H9 (cell line): ENCODE results near the gene RBMS3. TPM values are rescaled to one million over a fixed set of nuclear protein-coding genes. Genes with fewer than 3 reads are reported as not detected.

Experiments used
- DNase-seq: peaks from one replicate; pipeline ENCODE4 v3.0.0-alpha.2; 2017
- H2AFZ ChIP-seq: one replicate; pipeline ENCODE4 v1.6.1; 2013; ENCODE audit warnings: mild to moderate bottlenecking, low read length, control low read depth, moderate library complexity
- H2AK5ac ChIP-seq: 2 replicates; pipeline ENCODE4 v1.6.1; 2013; ENCODE audit warnings: low read length, control low read depth, mixed read lengths; ENCODE audit not compliant: insufficient read length
- H2BK120ac ChIP-seq: one replicate; pipeline ENCODE4 v1.6.1; 2013; ENCODE audit warnings: low read depth, mild to moderate bottlenecking, low read length, control low read depth, inconsistent platforms; ENCODE audit not compliant: poor library complexity, severe bottlenecking
- H2BK12ac ChIP-seq: 2 replicates; pipeline ENCODE4 v1.6.1; 2013; ENCODE audit warnings: low read length, control low read depth, mixed read lengths, low read depth; ENCODE audit not compliant: insufficient read length
- H2BK15ac ChIP-seq: 2 replicates; pipeline ENCODE4 v1.6.1; 2013; ENCODE audit warnings: low read depth, low read length, control low read depth
- H2BK20ac ChIP-seq: one replicate; pipeline ENCODE4 v1.6.1; 2013; ENCODE audit warnings: low read depth, mild to moderate bottlenecking, low read length, control low read depth, inconsistent platforms; ENCODE audit not compliant: poor library complexity, severe bottlenecking
- H2BK5ac ChIP-seq: 2 replicates; pipeline ENCODE4 v1.6.1; 2013; ENCODE audit warnings: low read length, control low read depth, mixed read lengths; ENCODE audit not compliant: insufficient read length
- H3K14ac ChIP-seq: 2 replicates; pipeline ENCODE4 v1.6.1; 2013; ENCODE audit warnings: low read length, control low read depth; ENCODE audit not compliant: insufficient read depth
- H3K18ac ChIP-seq: 2 replicates; pipeline ENCODE4 v1.6.1; 2013; ENCODE audit warnings: low read depth, mild to moderate bottlenecking, mixed read lengths, low read length, control low read depth; ENCODE audit not compliant: insufficient read length
- H3K23ac ChIP-seq: 2 replicates; pipeline ENCODE4 v1.6.1; 2013; ENCODE audit warnings: low read length, control low read depth, mixed read lengths, low read depth; ENCODE audit not compliant: insufficient read length
- H3K23me2 ChIP-seq: 2 replicates; pipeline ENCODE4 v1.6.1; 2013; ENCODE audit warnings: low read depth, mild to moderate bottlenecking, mixed read lengths, low read length, control low read depth; ENCODE audit not compliant: insufficient read length, poor library complexity, severe bottlenecking
- H3K27ac ChIP-seq: 2 replicates; pipeline ENCODE4 v1.5.1; 2013; ENCODE audit warnings: low read length, control low read depth, mixed read lengths, low read depth; ENCODE audit not compliant: insufficient read length
- H3K27me3 ChIP-seq: 2 replicates; pipeline ENCODE4 v1.6.1; 2013; ENCODE audit warnings: low read length, control low read depth, inconsistent platforms; ENCODE audit not compliant: insufficient read depth
- H3K4ac ChIP-seq: 2 replicates; pipeline ENCODE4 v1.6.1; 2013; ENCODE audit warnings: low read depth, mild to moderate bottlenecking, control low read depth, inconsistent platforms, low read length, moderate library complexity
- H3K4me1 ChIP-seq: 2 replicates; pipeline ENCODE4 v1.6.1; 2013; ENCODE audit warnings: low read length, control low read depth, inconsistent platforms; ENCODE audit not compliant: insufficient read depth
- H3K4me2 ChIP-seq: 2 replicates; pipeline ENCODE4 v1.6.1; 2013; ENCODE audit warnings: low read length, control low read depth, mixed read lengths; ENCODE audit not compliant: insufficient read length, insufficient read depth
- H3K56ac ChIP-seq: 2 replicates; pipeline ENCODE4 v1.6.1; 2013; ENCODE audit warnings: low read depth, mild to moderate bottlenecking, mixed read lengths, low read length, control low read depth; ENCODE audit not compliant: insufficient read length
- H3K79me1 ChIP-seq: 2 replicates; pipeline ENCODE4 v1.6.1; 2013; ENCODE audit warnings: low read depth, mild to moderate bottlenecking, moderate library complexity, low read length, control low read depth, inconsistent platforms; ENCODE audit not compliant: insufficient read depth, poor library complexity, severe bottlenecking
- H3K79me2 ChIP-seq: 2 replicates; pipeline ENCODE4 v1.6.1; 2013; ENCODE audit warnings: low read length, control low read depth, inconsistent platforms; ENCODE audit not compliant: insufficient read depth
- H3K9ac ChIP-seq: 2 replicates; pipeline ENCODE4 v1.6.1; 2013; ENCODE audit warnings: low read length, control low read depth, mixed read lengths; ENCODE audit not compliant: insufficient read length; ENCODE audit errors: extremely low read depth
- H3K9me3 ChIP-seq: one replicate; pipeline ENCODE4 v1.6.1; 2013; ENCODE audit warnings: low read depth, low read length, inconsistent platforms; ENCODE audit not compliant: control insufficient read depth
- H3T11ph ChIP-seq: one replicate; pipeline ENCODE4 v1.6.1; 2013; ENCODE audit warnings: mild to moderate bottlenecking, low read length, control low read depth, inconsistent platforms
- H4K20me1 ChIP-seq: one replicate; pipeline ENCODE4 v1.6.1; 2013; ENCODE audit not compliant: control insufficient read depth, insufficient read length, insufficient read depth
- H4K5ac ChIP-seq: 2 replicates; pipeline ENCODE4 v1.6.1; 2013; ENCODE audit warnings: low read depth, mild to moderate bottlenecking, mixed read lengths, low read length, control low read depth; ENCODE audit not compliant: insufficient read length
- H4K8ac ChIP-seq: replicated peaks from 2 replicates; pipeline ENCODE4 v1.6.1; 2013; ENCODE audit warnings: low read length, control low read depth, mixed read lengths, low read depth; ENCODE audit not compliant: insufficient read length
- H4K91ac ChIP-seq: 2 replicates; pipeline ENCODE4 v1.6.1; 2013; ENCODE audit warnings: low read depth, mild to moderate bottlenecking, moderate library complexity, mixed read lengths, low read length, control low read depth; ENCODE audit not compliant: insufficient read length
- H3K27ac Mint-ChIP-seq, 3 experiments: 2 replicates in 2 of 3; 3 replicates in 1 of 3; pipeline ENCODE4 v1.8.0; 2020 to 2021; ENCODE audit warnings: mixed read lengths in 3 of 3, mild to moderate bottlenecking in 1 of 3, moderate library complexity in 1 of 3
- H3K27me3 Mint-ChIP-seq: 2 replicates; pipeline ENCODE4 v1.8.0; 2021; ENCODE audit warnings: low read depth, mild to moderate bottlenecking, moderate library complexity, mixed read lengths
- H3K36me3 Mint-ChIP-seq, 3 experiments: 2 replicates in 2 of 3; 3 replicates in 1 of 3; pipeline ENCODE4 v1.8.0; 2020 to 2021; ENCODE audit warnings: low read depth in 3 of 3, mixed read lengths in 3 of 3; ENCODE audit not compliant: insufficient read depth in 1 of 3
- H3K4me1 Mint-ChIP-seq, 2 experiments: 2 replicates each; pipeline ENCODE4 v1.8.0; 2020; ENCODE audit warnings: mixed read lengths in 2 of 2
- H3K4me3 Mint-ChIP-seq, 2 experiments: 2 replicates in 1 of 2; 3 replicates in 1 of 2; pipeline ENCODE4 v1.8.0; 2020 to 2021; ENCODE audit warnings: mild to moderate bottlenecking in 2 of 2, mixed read lengths in 2 of 2, moderate library complexity in 1 of 2
- H3K9me3 Mint-ChIP-seq, 2 experiments: 2 replicates in 1 of 2; 3 replicates in 1 of 2; pipeline ENCODE4 v1.8.0; 2020; ENCODE audit warnings: mild to moderate bottlenecking in 2 of 2, mixed read lengths in 2 of 2, moderate library complexity in 1 of 2
- CTCF ChIP-seq: fragments of 200-600 bp; sonication (generic); conservative IDR thresholded peaks from 3 replicates; pipeline ENCODE4 v1.8.0; 2021; ENCODE audit warnings: antibody characterized with exemption, mild to moderate bottlenecking
- WGBS: extraction: QIAGEN DNeasy Blood & Tissue Kit; methylation state at CpG from one replicate; pipeline ENCODE4 v1.1.7; 2013; ENCODE audit warnings: missing lambda C conversion rate, low lambda C conversion rate, mixed read lengths; ENCODE audit not compliant: insufficient read length; ENCODE audit errors: extremely low coverage; 5-methylcytosine and 5-hydroxymethylcytosine counted together
- total RNA-seq: library from RNA; stranded (reverse); gene quantifications from 2 replicates; pipeline ENCODE4 v1.2.1, GENCODE V29; 2021

RBMS3 gene
- total RNA-seq, 1 experiment from 2014 or later, result 8.1 TPM

- H4K8ac ChIP-seq, result no peak overlapping the region
- Mint-ChIP-seq H3K9me3 (no peaks in the 10 kb centered on the region), H3K36me3 (no peaks in the 10 kb centered on the region), H3K4me3 (no peak overlapping the region), H3K4me1 (no peaks in the 10 kb centered on the region), H3K27ac (no peak overlapping the region), H3K27me3 (no peaks in the 10 kb centered on the region)
- no peak overlapping the region for H2BK20ac ChIP-seq
- H2AFZ ChIP-seq, result no peak overlapping the region
- H3K79me2 ChIP-seq, result no peaks in the 10 kb centered on the region
- no peak overlapping the region for H3K14ac ChIP-seq
- H3K4me2 ChIP-seq, result no peak overlapping the region
- H3K56ac ChIP-seq, result no peak overlapping the region
- TF ChIP-seq CTCF, result no peak
- no peaks in the 10 kb centered on the region for H3K4me1 ChIP-seq
- WGBS, result no CpG with 5 or more reads among the region's 2 CpGs
- no peak overlapping the region for H3K23ac ChIP-seq
- H3K18ac ChIP-seq, result no peak overlapping the region
- H3K9ac ChIP-seq, result no peak overlapping the region
- no peak overlapping the region for H3K27ac ChIP-seq
- H3K23me2 ChIP-seq, result no peaks in the 10 kb centered on the region
- no peak overlapping the region for H3K4ac ChIP-seq
- no peak overlapping the region for H2BK5ac ChIP-seq
- H3T11ph ChIP-seq, result no peak overlapping the region
- no peaks in the 10 kb centered on the region for H3K79me1 ChIP-seq
- H2BK15ac ChIP-seq, result no peak overlapping the region
- no peak overlapping the region for H2BK120ac ChIP-seq
- DNase-seq, result no peak
- H3K27me3 ChIP-seq, result no peaks in the 10 kb centered on the region
- no peak overlapping the region for H4K91ac ChIP-seq
- no peak overlapping the region for H4K5ac ChIP-seq
- no peaks in the 10 kb centered on the region for H3K9me3 ChIP-seq
- no peak overlapping the region for H2BK12ac ChIP-seq
- H2AK5ac ChIP-seq, result no peak overlapping the region
- no peaks in the 10 kb centered on the region for H4K20me1 ChIP-seq
Measured at GRCh38 chr3:29887451-29887850, 606.6 kb downstream of the RBMS3 start.
